Common myeloid progenitor, CD34-positive (primary cell): Measurements from ENCODE around the gene CHD1L.
A peak's percentile ranks its signal among the peaks of the same experiment; 100 is the strongest.

ENCODE experiments used
- CTCF ChIA-PET: fragments of 350-600 bp; sonication (Branson Sonifier 250); formaldehyde crosslinking; loops from one replicate; lab custom pipeline; 2021; ENCODE audit warnings: antibody characterized with exemption; lab: Charles Lee
- POLR2A ChIA-PET: fragments of 350-600 bp; sonication (Branson Sonifier 250); formaldehyde crosslinking; loops from one replicate; lab custom pipeline; 2021; ENCODE audit warnings: antibody characterized with exemption; lab: Charles Lee
- DNase-seq, 3 donors: peaks; one replicate each; pipeline versions ENCODE4 v3.0.0 to v3.0.0-alpha.2; 2013
- H3K27ac ChIP-seq, 2 experiments: 1 replicate in 1 of 2; 2 replicates in 1 of 2; pipeline ENCODE4 v1.7.0; 2013; ENCODE audit warnings: inconsistent platforms in 2 of 2, low read length in 2 of 2, mild to moderate bottlenecking in 2 of 2, low read depth in 1 of 2, moderate library complexity in 1 of 2; ENCODE audit not compliant: severe bottlenecking in 2 of 2, insufficient read depth in 1 of 2, poor library complexity in 1 of 2
- H3K27me3 ChIP-seq, 5 experiments: replicated peaks in 2 of 5; 1 replicate in 3 of 5; 2 replicates in 2 of 5; pipeline versions ENCODE4 v1.6.1 to v1.7.0; 2013; ENCODE audit warnings: low read length in 4 of 5, mild to moderate bottlenecking in 2 of 5, moderate library complexity in 2 of 5, inconsistent platforms in 1 of 5; ENCODE audit not compliant: insufficient read depth in 5 of 5, control insufficient read depth in 4 of 5
- H3K36me3 ChIP-seq, 4 experiments: 1 replicate in 2 of 4; 2 replicates in 2 of 4; pipeline versions ENCODE4 v1.6.1 to v1.7.0; 2013; ENCODE audit warnings: low read length in 3 of 4, control low read depth in 1 of 4, mild to moderate bottlenecking in 1 of 4; ENCODE audit not compliant: control insufficient read depth in 4 of 4, insufficient read depth in 4 of 4
- H3K4me1 ChIP-seq, 4 experiments: 1 replicate in 3 of 4; 2 replicates in 1 of 4; pipeline versions ENCODE4 v1.6.1 to v1.7.1; 2013; ENCODE audit warnings: low read length in 3 of 4, mild to moderate bottlenecking in 3 of 4, control low read depth in 1 of 4, inconsistent platforms in 1 of 4, moderate library complexity in 1 of 4; ENCODE audit not compliant: control insufficient read depth in 4 of 4, insufficient read depth in 4 of 4; ENCODE audit errors: control extremely low read depth in 1 of 4
- H3K4me3 ChIP-seq, 7 experiments: 1 replicate in 4 of 7; 2 replicates in 3 of 7; pipeline versions ENCODE4 v1.5.1 to v1.7.0; 2013; ENCODE audit warnings: mild to moderate bottlenecking in 7 of 7, low read length in 6 of 7, moderate library complexity in 6 of 7, inconsistent platforms in 2 of 7, low read depth in 2 of 7, control low read depth in 1 of 7; ENCODE audit not compliant: insufficient read depth in 4 of 7, control insufficient read depth in 1 of 7; ENCODE audit errors: extremely low read depth in 1 of 7
- H3K9me3 ChIP-seq, 5 experiments: 1 replicate in 4 of 5; 2 replicates in 1 of 5; pipeline versions ENCODE4 v1.6.1 to v1.7.1; 2013; ENCODE audit warnings: low read length in 4 of 5, mild to moderate bottlenecking in 2 of 5, inconsistent platforms in 1 of 5, low read depth in 1 of 5, moderate library complexity in 1 of 5; ENCODE audit not compliant: control insufficient read depth in 4 of 5, insufficient read depth in 2 of 5; ENCODE audit errors: control extremely low read depth in 1 of 5
- WGBS: methylation state at CpG from one replicate; pipeline ENCODE4 v1.1.5; 2013; ENCODE audit not compliant: insufficient coverage; 5-methylcytosine and 5-hydroxymethylcytosine counted together

Gene CHD1L

DNA sequence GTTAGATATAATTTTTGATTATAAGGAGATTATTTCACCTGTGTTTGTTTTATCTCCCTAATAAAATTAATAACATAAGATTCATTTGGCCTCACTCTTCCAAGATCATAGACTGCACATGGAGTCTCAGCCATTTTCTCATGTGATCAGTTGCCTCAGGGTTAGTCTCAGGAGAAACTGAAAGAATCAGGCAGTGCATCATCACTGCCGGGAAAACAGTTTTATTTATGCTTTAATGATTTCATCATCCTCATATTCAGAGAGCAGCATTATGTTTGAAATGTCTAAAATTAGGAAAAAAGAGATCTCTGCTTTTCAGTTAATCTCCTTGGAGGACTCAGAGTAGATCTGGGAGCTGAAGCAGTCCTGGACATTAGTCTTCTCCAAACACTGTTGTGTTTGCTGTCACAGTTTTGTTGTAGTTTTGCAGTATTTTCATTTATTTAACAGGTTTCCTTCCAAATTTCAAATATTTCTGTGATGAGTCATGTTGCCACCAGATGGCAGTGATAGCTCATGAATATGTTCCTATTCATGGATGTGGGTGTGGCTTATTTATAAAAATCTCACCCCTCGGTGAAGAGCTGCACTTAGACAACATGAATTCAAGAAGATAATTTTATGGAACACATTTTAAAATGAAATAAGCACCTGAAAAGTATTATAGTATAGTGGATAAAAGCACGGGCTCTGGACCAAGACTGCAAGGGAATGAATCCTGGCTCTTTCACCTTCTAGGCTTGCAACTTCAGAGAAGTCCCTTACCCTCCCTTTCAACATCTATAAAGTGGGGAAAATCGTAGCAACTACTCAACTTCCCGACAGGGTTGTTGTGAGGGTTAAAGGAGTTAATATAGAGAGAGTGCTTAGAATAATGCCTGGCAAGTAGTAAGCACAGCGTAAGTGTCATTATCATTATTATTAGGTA, 31.2 kb downstream of the CHD1L start:
- ChIA-PET CTCF (interaction anchor here (0.6 to 4.1 kb wide), 18 partner anchors 8 to 629 kb away, joined by 3 to 36 read pairs (median 4); partner anchors contain the start of gene GJA8), POLR2A (no interaction called here)
- H3K4me1 ChIP-seq: no peaks in the 10 kb centered on the region
- peaks cover 15 to 87% (median 62%) of the 10 kb centered on the region in 4 experiments for H3K36me3 ChIP-seq
- no peak overlapping the region for H3K4me3 ChIP-seq
- no peaks in the 10 kb centered on the region for H3K9me3 ChIP-seq
- no peak overlapping the region for H3K27ac ChIP-seq
- peak; percentile 63 to 86 (median 81) for DNase-seq
- H3K27me3 ChIP-seq: no peaks in the 10 kb centered on the region
- WGBS: no CpG with 5 or more reads among the region's 6 CpGs

DNA sequence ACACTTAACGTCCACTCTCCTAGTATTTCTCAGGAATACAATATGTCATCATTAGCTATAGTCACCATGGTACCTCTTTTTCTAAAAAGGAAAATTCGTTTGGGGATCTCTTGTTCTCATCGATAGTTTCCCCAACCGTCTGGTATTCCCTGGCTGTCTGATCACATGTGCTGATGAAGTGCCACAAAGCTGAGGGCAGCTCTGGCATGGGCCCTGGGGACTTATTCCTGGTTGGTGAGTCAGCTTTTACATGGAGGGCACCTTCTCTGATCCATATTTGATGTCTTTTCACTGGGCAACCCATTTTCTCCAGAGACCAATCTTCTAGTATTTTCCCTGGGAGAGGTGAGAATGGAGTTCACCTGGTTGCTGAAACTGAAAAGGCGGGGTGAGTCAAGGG, 39.5 kb downstream of the CHD1L start:
- H3K9me3 ChIP-seq: no peaks in the 10 kb centered on the region
- POLR2A ChIA-PET: no interaction called here
- H3K36me3 ChIP-seq: peaks cover 35 to 89% (median 74%) of the 10 kb centered on the region in 4 experiments
- H3K27me3 ChIP-seq: no peaks in the 10 kb centered on the region
- CTCF ChIA-PET: interaction anchor here (1.0 to 2.5 kb wide), 2 partner anchors 9 to 108 kb away, joined by 3 to 12 read pairs; no protein-coding TSS in a partner anchor
- DNase-seq: no peak
- no peak overlapping the region for H3K4me3 ChIP-seq
- 100% methylated on average over 3 of the region's 5 CpGs for WGBS
- H3K4me1 ChIP-seq: no peaks in the 10 kb centered on the region
- no peak overlapping the region for H3K27ac ChIP-seq

DNA sequence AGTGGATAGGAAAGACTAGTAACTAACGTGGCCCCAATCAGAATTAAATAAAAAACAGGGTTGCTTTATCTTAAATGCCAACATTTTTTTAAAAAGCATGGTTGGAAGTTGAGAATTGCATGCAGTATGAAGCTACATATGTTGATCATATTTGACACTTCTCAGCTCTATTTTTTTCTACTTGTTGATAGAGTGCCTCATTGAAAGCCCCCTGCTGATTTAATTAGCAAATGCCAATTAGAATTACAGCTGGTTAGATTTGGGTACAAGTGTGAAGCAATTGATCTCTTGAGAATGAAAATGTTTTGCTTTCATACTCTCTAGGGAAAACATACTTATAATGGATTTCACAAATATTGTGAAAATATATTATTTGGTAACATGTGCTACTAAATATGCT, 40.5 kb downstream of the CHD1L start:
- CTCF ChIA-PET: interaction anchor here (2.5 kb wide), 1 partner anchor 10 kb away, joined by 12 read pairs; no protein-coding TSS in a partner anchor
- no CpG with 5 or more reads among the region's 1 CpG for WGBS
- Histone ChIP-seq H3K27ac (no peak overlapping the region), H3K9me3 (no peaks in the 10 kb centered on the region), H3K4me1 (no peaks in the 10 kb centered on the region), H3K4me3 (no peak overlapping the region), H3K27me3 (no peaks in the 10 kb centered on the region), H3K36me3 (peaks cover 41 to 89% (median 72%) of the 10 kb centered on the region in 4 experiments)
- no peak for DNase-seq
- POLR2A ChIA-PET: no interaction called here

DNA sequence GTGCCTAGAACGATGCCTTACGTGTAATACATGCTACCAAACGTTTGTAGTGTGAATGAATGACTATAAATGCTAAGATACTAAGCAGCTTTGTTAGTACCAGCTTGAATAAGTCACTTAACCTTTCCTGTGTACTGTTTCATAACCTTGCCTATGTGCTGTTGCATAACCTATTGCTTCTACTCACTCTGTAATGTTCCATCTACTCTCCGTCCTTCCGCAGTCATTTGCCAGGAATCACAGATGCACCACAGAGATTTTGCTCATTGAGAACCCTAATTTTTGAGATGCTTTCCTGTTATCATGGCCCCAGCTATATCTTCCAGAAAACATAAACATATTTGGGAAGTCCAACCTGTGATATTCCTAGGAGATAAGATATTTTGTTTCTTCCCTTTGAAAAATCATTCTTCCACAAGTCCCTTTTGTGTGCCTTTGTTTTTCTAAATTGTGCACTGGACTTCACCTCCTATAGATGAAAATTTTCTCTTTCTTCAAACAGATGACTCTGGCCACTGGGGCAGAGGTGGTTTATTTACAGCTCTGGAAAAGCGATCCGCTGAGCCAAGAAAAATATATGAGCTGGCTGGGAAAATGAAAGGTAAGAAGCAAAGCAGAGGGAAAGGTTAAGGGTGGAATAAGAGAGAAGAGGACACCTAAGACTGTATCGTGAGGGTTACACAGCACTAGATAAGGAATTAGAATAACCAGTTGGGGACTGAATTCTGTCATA, 44.8 kb downstream of the CHD1L start:
- no peak for DNase-seq
- WGBS: 100% methylated on average over 4 of the region's 8 CpGs
- H3K4me3 ChIP-seq: no peak overlapping the region
- H3K4me1 ChIP-seq: peaks cover 0 to 6% (median under 1%) of the 10 kb centered on the region in 4 experiments
- POLR2A ChIA-PET: no interaction called here
- no peaks in the 10 kb centered on the region for H3K27me3 ChIP-seq
- H3K9me3 ChIP-seq: peaks cover 0 to 13% (median 7%) of the 10 kb centered on the region in 5 experiments
- CTCF ChIA-PET: interaction anchor here (6.2 kb wide), 1 partner anchor 14 kb away, joined by 23 read pairs; no protein-coding TSS in a partner anchor
- H3K27ac ChIP-seq: no peak overlapping the region
- peaks cover 53 to 96% (median 82%) of the 10 kb centered on the region in 4 experiments for H3K36me3 ChIP-seq

DNA sequence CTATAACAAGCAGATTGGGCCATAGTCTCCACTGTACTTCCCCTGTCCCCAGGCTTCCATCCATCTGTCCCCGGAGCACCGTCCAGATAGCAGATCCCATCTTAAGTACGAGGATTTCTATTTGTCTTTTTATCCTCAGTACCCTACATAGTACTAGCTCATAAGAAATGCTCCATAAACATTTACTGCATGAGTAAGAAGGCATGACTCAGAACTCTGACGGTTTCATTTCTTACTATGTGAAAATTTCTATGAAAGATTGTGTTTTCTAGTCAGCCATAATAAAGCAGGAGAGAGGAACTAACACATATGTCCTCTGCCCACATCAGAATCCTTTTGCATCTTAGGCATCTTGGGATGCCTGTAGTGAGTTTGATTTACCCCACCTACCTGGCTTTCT, 49.5 kb downstream of the CHD1L start:
- DNase-seq: no peak
- Histone ChIP-seq H3K4me1 (peaks cover 0 to 11% (median 3%) of the 10 kb centered on the region in 4 experiments), H3K4me3 (no peak overlapping the region), H3K27me3 (no peaks in the 10 kb centered on the region), H3K9me3 (peaks cover 1 to 34% (median 15%) of the 10 kb centered on the region in 5 experiments), H3K27ac (no peak overlapping the region), H3K36me3 (peaks cover 62 to 100% (median 87%) of the 10 kb centered on the region in 4 experiments)
- POLR2A ChIA-PET: no interaction called here
- CTCF ChIA-PET: interaction anchor here (6.2 kb wide), 1 partner anchor 19 kb away, joined by 23 read pairs; no protein-coding TSS in a partner anchor
- WGBS: 100% methylated on average over 2 of the region's 4 CpGs

DNA sequence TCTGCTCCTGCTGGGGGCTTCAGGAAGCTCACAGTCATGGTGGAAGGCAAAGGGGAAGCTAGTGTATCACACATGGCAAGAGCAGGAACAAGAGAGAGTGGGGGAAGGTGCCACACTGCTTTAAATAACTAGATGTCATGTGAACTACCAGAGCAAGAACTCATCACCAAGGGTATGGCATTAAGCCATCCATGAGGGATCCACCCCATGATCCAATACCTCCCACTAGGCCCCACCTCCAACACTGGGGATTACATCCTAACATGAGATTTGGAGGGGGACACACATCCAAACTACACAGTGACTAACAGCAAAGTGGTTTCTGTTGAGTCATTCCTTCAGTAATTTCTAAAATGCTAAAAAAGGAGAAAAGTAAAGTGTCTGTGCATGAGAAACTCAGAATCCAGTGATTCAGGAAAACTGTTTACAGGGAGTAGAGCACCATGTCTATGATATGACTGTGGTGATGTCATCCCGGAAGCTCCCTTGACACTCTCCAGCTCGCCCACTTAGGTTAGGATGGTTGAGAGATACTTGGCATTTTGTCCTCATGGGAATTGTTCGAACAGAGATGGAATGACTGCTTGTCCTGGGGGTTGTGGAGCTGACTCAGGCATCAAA, 50.3 kb downstream of the CHD1L start:
- DNase-seq: peak in 2 of 3 donors; percentile 64 to 70
- POLR2A ChIA-PET: no interaction called here
- H3K36me3 ChIP-seq: peaks cover 60 to 100% (median 88%) of the 10 kb centered on the region in 4 experiments

More for the DNA sequence above, 50.3 kb downstream of the CHD1L start:
- no peaks in the 10 kb centered on the region for H3K27me3 ChIP-seq
- CTCF ChIA-PET: interaction anchor here (6.2 kb wide), 1 partner anchor 19 kb away, joined by 23 read pairs; no protein-coding TSS in a partner anchor
- peaks cover 0 to 11% (median 3%) of the 10 kb centered on the region in 4 experiments for H3K4me1 ChIP-seq
- 100% methylated on average over 2 of the region's 3 CpGs for WGBS
- H3K4me3 ChIP-seq: no peak overlapping the region
- H3K27ac ChIP-seq: no peak overlapping the region
- H3K9me3 ChIP-seq: peaks cover 1 to 41% (median 15%) of the 10 kb centered on the region in 5 experiments
